Heart left ventricle (tissue), 13 donors: ENCODE results near the gene GALNT8.

Experiments
- POLR2A ChIP-seq, 2 donors: fragments of 450-650 bp; IDR thresholded peaks; one replicate each; pipeline ENCODE4 v1.6.1; 2017; ENCODE audit warnings: antibody characterized with exemption in 2 of 2, mild to moderate bottlenecking in 2 of 2, moderate library complexity in 2 of 2
- TF ChIP-seq, protein P1 (sequence below), 12 donors: fragments of 200-600 bp; sonication (generic) in 4 of 12; IDR thresholded peaks; one replicate each; pipeline versions ENCODE4 v1.5.0 to v1.8.0; 2018 to 2022; ENCODE audit warnings: antibody characterized with exemption in 12 of 12, mild to moderate bottlenecking in 5 of 12
- donor health status: ischemic (EF 13 %, LVEDD 7.1; RV severe dilation, severe dysfunction).
- donor health status: DM: no; HTN: yes; CAD: no.
- donor health status: DM: no; HTN: no; CAD: no.
- donor health status: ischemic (EF 25% LVEDD 6.9; RV normal size, moderate dysfunction).
- donor health status: ischemic (EF 25% LVEDD 5.7; RV mildly dilated, moderate dysfunction).
- donor health status: ischemic (EF 35%, LVEDD 5.7; RV mildly dilated, moderate dysfunction).
- donor health status: nonischemic (EF 11% LVEDD 7.7; RV severe dilation, severe dysfunction).
- donor health status: DM: yes; HTN: yes; CAD: no.
- donor health status: PGD.
- donor health status: ischemic (EF 29% LVEDD 5.4; RV normal size, mild dysfunction).
- donor health status: nonischemic (EF 23%, LVEDD 6.1; RV moderate dilation, normal function).

DNA sequence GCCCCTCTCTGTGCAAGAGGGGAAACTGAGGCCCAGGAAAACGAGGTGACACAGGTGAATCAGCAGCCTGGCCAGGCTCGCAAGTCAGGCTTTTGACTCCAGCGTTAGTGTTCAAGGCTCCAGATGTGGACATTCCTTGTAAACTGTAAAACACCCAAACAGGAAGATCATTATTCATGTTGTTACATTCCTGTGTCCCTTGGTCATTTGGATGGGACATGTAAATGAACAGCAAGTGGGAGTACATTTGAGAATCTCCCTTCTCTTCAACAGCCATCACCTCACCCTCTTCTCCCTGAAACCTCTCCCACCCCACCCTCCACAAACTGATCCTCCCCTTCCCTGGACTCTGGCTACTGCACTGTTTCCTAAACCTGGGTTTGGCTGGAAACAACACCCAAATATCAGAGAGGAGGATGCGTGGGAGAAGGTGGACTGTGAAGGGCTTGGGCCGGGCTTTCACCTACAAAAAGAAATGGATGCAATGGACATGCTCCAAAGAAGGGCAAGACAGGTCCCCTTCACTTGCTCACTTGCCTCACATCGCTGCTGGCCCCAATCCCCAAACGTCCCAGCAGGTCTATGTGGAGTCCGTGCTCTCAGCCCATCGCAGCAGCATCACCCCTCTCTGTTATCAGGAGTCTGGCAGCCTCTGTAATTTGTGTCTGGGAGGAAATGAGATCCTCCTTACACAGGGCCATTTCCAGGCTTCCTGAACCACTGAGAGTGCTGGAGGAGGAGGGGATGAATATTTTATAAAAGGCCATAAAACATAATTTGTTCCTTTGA lies 76.7 kb downstream of the GALNT8 start:
- TF ChIP-seq, protein P1, sequence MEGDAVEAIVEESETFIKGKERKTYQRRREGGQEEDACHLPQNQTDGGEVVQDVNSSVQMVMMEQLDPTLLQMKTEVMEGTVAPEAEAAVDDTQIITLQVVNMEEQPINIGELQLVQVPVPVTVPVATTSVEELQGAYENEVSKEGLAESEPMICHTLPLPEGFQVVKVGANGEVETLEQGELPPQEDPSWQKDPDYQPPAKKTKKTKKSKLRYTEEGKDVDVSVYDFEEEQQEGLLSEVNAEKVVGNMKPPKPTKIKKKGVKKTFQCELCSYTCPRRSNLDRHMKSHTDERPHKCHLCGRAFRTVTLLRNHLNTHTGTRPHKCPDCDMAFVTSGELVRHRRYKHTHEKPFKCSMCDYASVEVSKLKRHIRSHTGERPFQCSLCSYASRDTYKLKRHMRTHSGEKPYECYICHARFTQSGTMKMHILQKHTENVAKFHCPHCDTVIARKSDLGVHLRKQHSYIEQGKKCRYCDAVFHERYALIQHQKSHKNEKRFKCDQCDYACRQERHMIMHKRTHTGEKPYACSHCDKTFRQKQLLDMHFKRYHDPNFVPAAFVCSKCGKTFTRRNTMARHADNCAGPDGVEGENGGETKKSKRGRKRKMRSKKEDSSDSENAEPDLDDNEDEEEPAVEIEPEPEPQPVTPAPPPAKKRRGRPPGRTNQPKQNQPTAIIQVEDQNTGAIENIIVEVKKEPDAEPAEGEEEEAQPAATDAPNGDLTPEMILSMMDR (IDR thresholded peaks at IDR 0.05), result no peak
- no peak for TF ChIP-seq POLR2A (IDR thresholded peaks at IDR 0.05)
